CD4-positive, alpha-beta T cell treated with Interleukin-17A for 1 hour (primary cell): Measurements from ENCODE around the gene ABCG5.

Experiments used
- DNase-seq: peaks from one replicate; pipeline ENCODE4 v3.0.0-alpha.2; 2020

The ABCG5 gene

DNA sequence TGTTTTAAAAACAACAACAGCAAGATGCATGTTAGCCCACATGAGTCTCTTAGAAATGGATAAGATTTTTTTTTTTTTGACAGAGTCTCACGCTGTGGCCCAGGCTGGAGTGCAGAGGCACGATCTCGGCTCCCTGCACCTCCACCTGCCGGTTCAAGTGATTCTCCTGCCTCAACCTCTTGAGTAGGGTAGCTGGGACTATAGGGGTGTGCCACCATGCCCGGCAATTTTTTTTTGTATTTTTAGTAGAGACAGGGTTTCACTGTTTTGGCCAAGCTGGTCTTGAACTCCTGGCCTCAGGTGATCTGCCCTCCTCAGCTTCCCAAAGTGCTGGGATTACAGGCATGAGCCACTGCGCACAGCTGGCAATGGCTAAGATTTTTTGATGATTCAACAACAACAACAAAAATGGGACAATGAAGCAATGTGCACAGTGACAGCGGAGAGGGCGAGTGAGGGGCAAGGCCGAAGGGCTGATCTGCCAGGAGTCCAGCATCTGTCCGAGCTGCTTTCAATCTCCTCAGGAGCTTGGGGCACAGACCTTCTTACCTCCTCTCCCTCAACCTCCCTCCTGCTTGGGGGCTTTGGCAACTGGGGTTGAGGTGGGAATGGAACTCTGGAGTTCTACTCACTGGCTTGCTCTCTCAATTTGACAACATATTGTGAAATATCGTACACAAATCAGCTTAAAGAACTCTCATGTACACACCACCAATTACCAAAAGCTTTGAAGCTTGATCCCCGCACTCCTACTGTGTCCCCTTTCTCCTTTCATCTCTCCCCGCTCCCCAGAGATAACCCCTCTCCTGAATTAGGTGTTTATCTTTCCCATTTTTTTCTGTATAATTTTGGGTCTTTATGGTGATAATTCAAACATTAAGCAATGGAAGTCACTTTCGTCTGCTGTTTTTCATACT, 3.6 kb upstream of the ABCG5 start:
- DNase-seq, result no peak

GRCh38 chr2:43840965-43841364, 2.3 kb upstream of the ABCG5 start:
- no peak for DNase-seq

GRCh38 chr2:43839776-43840564, 1.3 kb upstream of the ABCG5 start:
- no peak for DNase-seq

DNA sequence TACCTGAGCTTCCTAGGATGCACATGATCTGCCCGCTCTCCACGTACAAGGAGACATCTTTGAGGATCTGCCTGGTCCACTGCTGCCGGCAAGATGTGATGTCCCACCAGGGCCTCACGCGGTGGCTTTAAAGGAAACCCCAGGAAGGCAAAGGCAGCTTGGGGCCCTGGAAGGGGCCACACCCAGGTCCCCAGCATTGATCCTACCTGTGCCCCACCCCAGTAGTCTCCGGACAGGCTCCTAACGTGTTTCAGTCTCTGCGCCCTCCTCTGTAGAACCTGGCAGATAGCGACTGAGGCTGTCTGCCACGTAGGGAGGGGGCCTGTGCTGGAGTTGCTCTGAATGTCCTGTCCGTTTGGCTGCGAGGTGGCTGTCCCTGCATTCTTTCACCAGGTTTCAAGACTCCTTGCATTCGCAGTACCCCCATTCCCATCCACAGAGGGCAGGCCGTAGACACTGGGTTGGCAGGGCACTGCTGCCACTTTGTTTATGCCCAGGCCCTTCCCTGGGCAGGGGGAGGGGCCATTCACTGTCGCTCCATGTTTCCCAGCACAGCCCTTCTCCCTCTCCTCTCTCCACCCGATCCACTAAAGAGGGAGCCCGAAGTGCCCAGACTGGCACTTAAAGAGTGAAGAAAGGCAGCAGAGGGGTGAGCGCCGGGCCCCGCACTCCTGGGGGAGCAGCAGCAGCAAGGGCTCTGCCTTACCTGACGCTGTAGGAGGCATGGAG, 644 bp downstream of the ABCG5 start:
- no peak for DNase-seq

DNA sequence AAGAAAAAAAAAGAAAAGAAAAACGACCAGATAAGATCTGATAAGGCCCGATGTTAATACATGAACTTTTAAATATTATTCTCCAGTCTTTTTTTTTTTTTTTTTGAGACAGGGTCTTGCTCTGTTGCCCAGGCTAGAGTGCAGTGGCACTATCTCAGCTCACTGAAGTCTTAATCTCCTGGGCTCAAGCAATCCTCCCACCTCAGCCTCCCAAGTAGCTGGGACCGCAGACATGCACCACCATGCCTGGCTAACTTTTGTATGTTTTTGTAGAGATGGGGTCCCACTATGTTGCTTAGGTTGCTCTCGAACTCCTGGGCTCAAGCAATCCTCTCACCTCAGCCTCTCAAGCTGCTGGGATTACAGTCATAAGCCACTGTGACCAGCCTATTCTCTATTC, 1.6 kb downstream of the ABCG5 start:
- no peak for DNase-seq

DNA sequence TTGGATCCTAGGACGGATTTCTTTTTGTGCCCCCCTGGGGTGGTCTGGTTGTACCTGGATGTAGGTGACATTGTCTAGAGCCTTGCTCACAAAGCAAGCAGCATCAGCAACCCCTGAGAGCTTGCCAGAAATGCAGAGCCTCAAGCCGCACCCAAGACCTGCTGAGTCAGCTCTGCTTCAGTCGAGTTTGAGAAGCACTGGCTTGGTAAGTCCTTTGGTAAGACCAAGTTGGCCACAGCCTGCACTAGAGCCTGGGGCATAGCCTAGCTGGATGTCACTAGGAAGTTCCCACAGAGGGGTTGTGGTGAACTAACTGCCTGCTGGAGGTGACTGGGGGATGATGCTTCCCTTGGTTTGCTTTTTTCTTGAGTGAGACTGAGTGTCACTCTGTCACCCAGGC, 6.2 kb downstream of the ABCG5 start:
- DNase-seq, result no peak

GRCh38 chr2:43831543-43832294, 6.9 kb downstream of the ABCG5 start:
- DNase-seq, result no peak

- DNase-seq, result no peak
These were observed 12.1 kb downstream of the ABCG5 start for GRCh38 chr2:43826305-43827250.

DNA sequence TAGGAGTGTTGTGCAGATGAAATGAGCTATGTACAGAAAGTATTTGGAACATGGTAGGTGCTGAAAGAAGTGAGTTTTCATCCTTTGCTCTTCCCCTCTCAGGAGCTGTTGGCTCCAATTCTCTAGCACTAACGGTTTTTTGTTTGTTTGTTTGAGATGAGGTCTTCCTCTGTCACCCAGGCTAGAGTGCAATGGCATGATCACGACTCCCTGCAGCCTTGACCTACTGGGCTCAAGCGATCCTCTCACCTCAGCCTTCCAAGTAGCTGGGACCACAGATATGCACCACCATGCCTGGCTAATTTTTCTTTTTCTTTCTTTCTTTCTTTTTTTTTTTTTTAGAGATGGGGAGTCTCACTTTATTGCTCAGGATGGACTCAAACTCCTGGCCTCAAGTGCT, 12.8 kb downstream of the ABCG5 start:
- no peak for DNase-seq

DNA sequence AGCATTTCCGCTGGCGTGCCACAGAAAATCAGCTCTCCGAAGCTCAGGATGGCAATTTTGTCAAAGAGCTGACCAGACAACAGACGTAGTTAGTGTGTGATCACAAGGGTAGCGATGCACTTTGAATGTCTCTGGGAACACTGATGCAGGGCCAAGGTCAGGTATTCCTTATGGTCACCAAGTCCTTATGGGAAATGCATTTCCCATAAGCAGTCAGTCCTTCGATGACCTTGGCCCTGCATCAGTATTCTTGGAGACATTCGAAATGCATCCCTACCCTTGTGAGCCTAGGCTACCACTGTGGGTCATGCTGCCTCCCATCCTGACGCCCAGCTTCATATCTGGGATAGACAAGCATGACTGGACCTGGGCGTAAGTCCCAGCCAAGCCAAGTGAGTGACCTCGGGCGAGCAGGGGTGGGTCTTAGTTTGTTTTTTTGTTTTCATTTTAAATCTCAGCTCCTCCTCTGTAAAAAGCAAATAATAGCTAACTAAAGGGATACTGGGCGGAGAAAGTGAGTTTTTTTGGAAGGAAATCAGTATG, 13.6 kb downstream of the ABCG5 start:
- DNase-seq, result no peak

GRCh38 chr2:43824512-43824911, 14.1 kb downstream of the ABCG5 start:
- DNase-seq, result no peak

GRCh38 chr2:43823751-43824150, 14.9 kb downstream of the ABCG5 start:
- DNase-seq, result no peak

DNA sequence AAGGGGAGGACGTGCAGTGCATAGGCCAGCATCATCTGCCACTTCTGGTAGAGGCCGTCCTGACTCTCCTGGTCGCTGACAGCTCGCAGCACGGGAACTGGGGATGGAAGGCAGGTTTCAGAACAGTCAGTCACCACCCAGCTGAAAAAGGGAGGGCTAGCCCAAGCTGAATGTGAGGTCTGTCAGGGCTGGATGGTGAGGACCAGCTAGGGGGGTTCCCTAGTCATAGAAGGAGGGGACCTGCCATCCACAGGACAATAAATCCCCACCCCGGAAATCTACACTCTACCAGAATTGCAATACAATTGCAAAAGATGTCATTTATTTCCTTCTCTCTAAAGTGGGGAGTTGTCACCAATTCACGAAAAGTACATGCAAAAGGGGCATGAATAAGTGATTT, 15.8 kb downstream of the ABCG5 start:
- DNase-seq, result no peak

- no peak for DNase-seq
These were observed 19.0 kb downstream of the ABCG5 start for GRCh38 chr2:43819491-43820163.

- DNase-seq, result no peak
These were observed 19.9 kb downstream of the ABCG5 start for GRCh38 chr2:43818761-43819160.

GRCh38 chr2:43814711-43815110, 23.9 kb downstream of the ABCG5 start:
- no peak for DNase-seq

DNA sequence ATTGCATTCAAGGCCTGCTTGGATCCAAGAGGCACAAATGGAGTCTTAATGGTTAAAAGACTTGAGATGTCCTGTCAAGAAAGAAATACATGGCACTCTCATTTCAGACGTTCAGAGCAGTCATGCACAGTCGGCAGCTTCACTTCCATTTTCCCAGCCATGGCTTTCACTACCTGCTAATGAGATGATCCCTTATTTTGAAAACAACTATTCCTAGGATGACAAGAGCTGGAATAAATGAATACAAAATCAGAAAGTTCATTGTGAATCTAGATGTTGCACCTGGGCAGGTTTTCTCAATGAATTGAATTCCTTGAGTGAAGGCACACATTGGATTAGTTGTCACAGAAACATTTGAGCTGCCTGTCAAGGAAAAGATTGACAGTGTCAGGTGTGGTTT, 25.7 kb downstream of the ABCG5 start:
- DNase-seq, result no peak

- no peak for DNase-seq
These were observed 26.6 kb downstream of the ABCG5 start for GRCh38 chr2:43812006-43812405.

DNA sequence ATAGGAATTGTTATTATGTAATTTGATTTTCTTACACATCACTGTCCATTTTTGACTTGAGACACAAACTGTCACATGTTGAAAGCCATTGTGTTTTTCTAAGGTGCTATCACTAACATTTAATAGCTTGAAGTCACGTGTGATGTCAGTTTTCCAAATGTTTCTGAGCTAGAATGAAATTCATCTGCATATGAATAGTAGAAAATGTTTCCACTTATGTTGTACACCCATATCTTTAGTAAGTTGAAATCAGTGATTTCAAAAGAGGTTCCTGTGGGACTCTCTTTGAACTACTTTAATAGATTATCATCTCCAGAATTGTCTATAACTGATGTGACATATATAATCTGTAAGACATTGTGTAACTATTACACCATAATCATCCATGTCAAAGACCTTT, 27.8 kb downstream of the ABCG5 start:
- no peak for DNase-seq

GRCh38 chr2:43810452-43810851, 28.2 kb downstream of the ABCG5 start:
- no peak for DNase-seq

GRCh38 chr2:43806719-43807031, 32.0 kb downstream of the ABCG5 start:
- no peak for DNase-seq
